Measurements from ENCODE around the gene TGM3. TPM values are rescaled to one million over a fixed set of nuclear protein-coding genes. Genes with fewer than 3 reads are reported as not detected.
A peak's percentile ranks its signal among the peaks of the same experiment; 100 is the strongest.

Gene TGM3, protein sequence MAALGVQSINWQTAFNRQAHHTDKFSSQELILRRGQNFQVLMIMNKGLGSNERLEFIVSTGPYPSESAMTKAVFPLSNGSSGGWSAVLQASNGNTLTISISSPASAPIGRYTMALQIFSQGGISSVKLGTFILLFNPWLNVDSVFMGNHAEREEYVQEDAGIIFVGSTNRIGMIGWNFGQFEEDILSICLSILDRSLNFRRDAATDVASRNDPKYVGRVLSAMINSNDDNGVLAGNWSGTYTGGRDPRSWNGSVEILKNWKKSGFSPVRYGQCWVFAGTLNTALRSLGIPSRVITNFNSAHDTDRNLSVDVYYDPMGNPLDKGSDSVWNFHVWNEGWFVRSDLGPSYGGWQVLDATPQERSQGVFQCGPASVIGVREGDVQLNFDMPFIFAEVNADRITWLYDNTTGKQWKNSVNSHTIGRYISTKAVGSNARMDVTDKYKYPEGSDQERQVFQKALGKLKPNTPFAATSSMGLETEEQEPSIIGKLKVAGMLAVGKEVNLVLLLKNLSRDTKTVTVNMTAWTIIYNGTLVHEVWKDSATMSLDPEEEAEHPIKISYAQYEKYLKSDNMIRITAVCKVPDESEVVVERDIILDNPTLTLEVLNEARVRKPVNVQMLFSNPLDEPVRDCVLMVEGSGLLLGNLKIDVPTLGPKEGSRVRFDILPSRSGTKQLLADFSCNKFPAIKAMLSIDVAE
- not detected in 2 replicates for total RNA-seq (2013; cell fraction: nucleolus; rRNA removed)
- not detected in 2 replicates for total RNA-seq (2014; rRNA removed)
- total RNA-seq (2014; rRNA removed; fragmentation: Illumina TruSeq; extraction: Trizol) = not detected in 2 replicates
- total RNA-seq (2021) = not detected in 2 replicates
- polyA plus RNA-seq (2011; ENCODE audit: low read depth) = not detected
- polyA plus RNA-seq (2011; rRNA removed) = not detected in 2 replicates
- polyA plus RNA-seq (2011; cell fraction: cytosol; rRNA removed) = not detected in 2 replicates
- polyA plus RNA-seq (2011; cell fraction: nucleus; rRNA removed) = not detected in 2 replicates
- polyA plus RNA-seq (2012) = not detected in 2 replicates
- not detected in 2 replicates for polyA plus RNA-seq (2014; fragmentation: Illumina TruSeq; extraction: Trizol)
- polyA plus RNA-seq (2014; fragmentation: Nextera tagmentation; extraction: Ambion mirVana) = not detected
- polyA plus RNA-seq (2014; rRNA removed) = not detected in 2 replicates
- not detected for polyA plus RNA-seq (2016; fragmentation: Nextera tagmentation; extraction: Ambion mirVana)
- polyA minus RNA-seq (2011; rRNA and poly(A)+ RNA removed) = not detected in 2 replicates
- not detected in 2 replicates for polyA minus RNA-seq (2011; cell fraction: cytosol; rRNA and poly(A)+ RNA removed)
- not detected in 2 replicates for polyA minus RNA-seq (2011; cell fraction: nucleus; rRNA and poly(A)+ RNA removed)
- Bru-seq, nascent RNA = not detected
- percentile 2 among the genes with signal in this experiment for BruChase-seq, experiment 1, labeled RNA remaining after a 6-hour chase
- percentile 10 among the genes with signal in this experiment for BruChase-seq, experiment 2, labeled RNA remaining after a 2-hour chase
- long read RNA-seq, experiment 1 = 0 reads
- long read RNA-seq, experiment 2 = 0 reads

DNA sequence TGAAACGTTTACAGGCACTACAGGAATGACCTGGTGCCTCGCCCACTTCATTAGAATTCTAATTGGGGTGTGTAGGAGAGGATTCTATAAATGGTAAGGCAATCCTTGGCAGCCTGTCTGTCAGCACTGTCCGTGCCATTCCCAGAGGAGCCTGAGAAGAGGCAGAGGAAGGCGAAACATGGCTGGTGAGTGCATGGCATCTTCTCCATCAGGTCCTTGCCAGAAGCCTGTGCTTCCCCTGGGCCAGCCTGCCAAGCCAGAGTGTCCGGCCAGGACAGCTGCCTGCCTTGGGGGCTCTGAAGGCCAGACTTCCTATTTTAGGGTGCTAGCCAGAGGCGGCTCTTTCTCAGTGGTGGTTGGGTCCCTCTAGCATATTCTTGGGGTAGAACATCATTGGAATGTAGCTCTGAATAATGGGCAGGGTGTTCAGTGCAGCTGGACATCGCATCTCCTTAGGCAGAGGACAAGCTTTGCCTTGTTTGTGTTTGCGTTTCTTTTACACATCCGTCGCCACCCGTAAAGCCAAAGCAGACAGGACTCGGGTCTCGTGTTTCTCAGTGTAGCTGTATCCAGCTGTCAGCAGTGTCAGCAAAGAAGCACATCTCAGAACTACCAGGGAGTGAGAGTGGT is at the start of gene TGM3:
Gene TGM3, plus strand, starts transcription at position 116 of the 630 bp plus-strand sequence. Its CDS starts 63 bp downstream, at position 179.
- no peak within 1 kb of the TSS for H3K4me3 ChIP-seq
- ChIA-PET RAD21 (ENCODE audit: unreplicated experiment) (no interaction called here), SMC1A (ENCODE audit: uncharacterized antibody, unreplicated experiment) (no interaction called here), CTCF (no interaction called here), POLR2A (no interaction called here)
- intact Hi-C loops (cut with micrococcal nuclease; ENCODE audit: unreplicated experiment) = no loop called here
- no peaks in the 10 kb centered on the region; a peak in 1 of 4 replicates for H3K27me3 ChIP-seq (replicated peaks in 1 of 2; ENCODE audit: control insufficient read depth in 2 of 2, insufficient read depth in 2 of 2, low read length in 1 of 2)
- WGBS (ENCODE audit: insufficient coverage, insufficient replicate concordance, low lambda C conversion rate, missing lambda C conversion rate) = 36% methylated on average over 13 of the region's 13 CpGs
- no peak within 1 kb of the TSS for H3K9ac ChIP-seq (ENCODE audit: control insufficient read depth, insufficient read depth, low read length)
- no peak within 1 kb of the TSS for H3K4me2 ChIP-seq (ENCODE audit: control insufficient read depth, insufficient read depth)
- no peak for FAIRE-seq
- no peaks in the 10 kb centered on the region for H3K9me3 ChIP-seq (replicated peaks; ENCODE audit: control insufficient read depth, insufficient read depth, low read length)
- DNase-seq (ENCODE audit: low read depth, low spot score) = no peak
- no peak within 1 kb of the TSS for H3K27ac ChIP-seq (ENCODE audit: control insufficient read depth, insufficient read depth)
- H4K20me1 ChIP-seq (ENCODE audit: control insufficient read depth, insufficient read depth) = no peaks in the 10 kb centered on the region
- ATAC-seq = no peak
- BruUV-seq (replicated peaks) = no TSS peak
- in situ Hi-C loops (cut with MboI) = no loop called here
- H2AFZ ChIP-seq (ENCODE audit: control insufficient read depth, low read depth, low read length) = no peak within 1 kb of the TSS
- peaks cover 4% of the 10 kb centered on the region for H3K4me1 ChIP-seq (ENCODE audit: control insufficient read depth, insufficient read depth, low read length)
- no peaks in the 10 kb centered on the region for H3K79me2 ChIP-seq (ENCODE audit: control insufficient read depth, insufficient read depth, low read length)
- no peaks in the 10 kb centered on the region for H3K36me3 ChIP-seq (ENCODE audit: control insufficient read depth in 2 of 2, insufficient read depth in 2 of 2, low read length in 1 of 2)
- TF ChIP-seq, protein P1, sequence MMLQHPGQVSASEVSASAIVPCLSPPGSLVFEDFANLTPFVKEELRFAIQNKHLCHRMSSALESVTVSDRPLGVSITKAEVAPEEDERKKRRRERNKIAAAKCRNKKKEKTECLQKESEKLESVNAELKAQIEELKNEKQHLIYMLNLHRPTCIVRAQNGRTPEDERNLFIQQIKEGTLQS (IDR thresholded peaks at IDR 0.05; ENCODE audit: borderline replicate concordance, extremely low read depth, low read depth, low read length) = no peak
- no peak for TF ChIP-seq WRNIP1 (IDR thresholded peaks at IDR 0.05; ENCODE audit: borderline replicate concordance, low read depth, low read length)
- TF ChIP-seq, protein P2, sequence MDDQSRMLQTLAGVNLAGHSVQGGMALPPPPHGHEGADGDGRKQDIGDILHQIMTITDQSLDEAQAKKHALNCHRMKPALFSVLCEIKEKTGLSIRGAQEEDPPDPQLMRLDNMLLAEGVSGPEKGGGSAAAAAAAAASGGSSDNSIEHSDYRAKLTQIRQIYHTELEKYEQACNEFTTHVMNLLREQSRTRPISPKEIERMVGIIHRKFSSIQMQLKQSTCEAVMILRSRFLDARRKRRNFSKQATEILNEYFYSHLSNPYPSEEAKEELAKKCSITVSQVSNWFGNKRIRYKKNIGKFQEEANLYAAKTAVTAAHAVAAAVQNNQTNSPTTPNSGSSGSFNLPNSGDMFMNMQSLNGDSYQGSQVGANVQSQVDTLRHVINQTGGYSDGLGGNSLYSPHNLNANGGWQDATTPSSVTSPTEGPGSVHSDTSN (IDR thresholded peaks at IDR 0.05; ENCODE audit: insufficient replicate concordance, low read depth, low read length) = no peak
- TF ChIP-seq CHD2 (IDR thresholded peaks at IDR 0.05; ENCODE audit: borderline replicate concordance, low read depth, low read length) = no peak
- no peak for TF ChIP-seq SRF (IDR thresholded peaks at IDR 0.05; ENCODE audit: low read depth in 2 of 2, low read length in 2 of 2)
- TF ChIP-seq ZNF274 (IDR thresholded peaks at IDR 0.05; ENCODE audit: insufficient read depth, insufficient read length) = no peak
- TF ChIP-seq, protein P3, sequence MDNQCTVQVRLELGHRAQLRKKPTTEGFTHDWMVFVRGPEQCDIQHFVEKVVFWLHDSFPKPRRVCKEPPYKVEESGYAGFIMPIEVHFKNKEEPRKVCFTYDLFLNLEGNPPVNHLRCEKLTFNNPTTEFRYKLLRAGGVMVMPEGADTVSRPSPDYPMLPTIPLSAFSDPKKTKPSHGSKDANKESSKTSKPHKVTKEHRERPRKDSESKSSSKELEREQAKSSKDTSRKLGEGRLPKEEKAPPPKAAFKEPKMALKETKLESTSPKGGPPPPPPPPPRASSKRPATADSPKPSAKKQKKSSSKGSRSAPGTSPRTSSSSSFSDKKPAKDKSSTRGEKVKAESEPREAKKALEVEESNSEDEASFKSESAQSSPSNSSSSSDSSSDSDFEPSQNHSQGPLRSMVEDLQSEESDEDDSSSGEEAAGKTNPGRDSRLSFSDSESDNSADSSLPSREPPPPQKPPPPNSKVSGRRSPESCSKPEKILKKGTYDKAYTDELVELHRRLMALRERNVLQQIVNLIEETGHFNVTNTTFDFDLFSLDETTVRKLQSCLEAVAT (IDR thresholded peaks at IDR 0.05) = no peak
- TF ChIP-seq, protein P4, sequence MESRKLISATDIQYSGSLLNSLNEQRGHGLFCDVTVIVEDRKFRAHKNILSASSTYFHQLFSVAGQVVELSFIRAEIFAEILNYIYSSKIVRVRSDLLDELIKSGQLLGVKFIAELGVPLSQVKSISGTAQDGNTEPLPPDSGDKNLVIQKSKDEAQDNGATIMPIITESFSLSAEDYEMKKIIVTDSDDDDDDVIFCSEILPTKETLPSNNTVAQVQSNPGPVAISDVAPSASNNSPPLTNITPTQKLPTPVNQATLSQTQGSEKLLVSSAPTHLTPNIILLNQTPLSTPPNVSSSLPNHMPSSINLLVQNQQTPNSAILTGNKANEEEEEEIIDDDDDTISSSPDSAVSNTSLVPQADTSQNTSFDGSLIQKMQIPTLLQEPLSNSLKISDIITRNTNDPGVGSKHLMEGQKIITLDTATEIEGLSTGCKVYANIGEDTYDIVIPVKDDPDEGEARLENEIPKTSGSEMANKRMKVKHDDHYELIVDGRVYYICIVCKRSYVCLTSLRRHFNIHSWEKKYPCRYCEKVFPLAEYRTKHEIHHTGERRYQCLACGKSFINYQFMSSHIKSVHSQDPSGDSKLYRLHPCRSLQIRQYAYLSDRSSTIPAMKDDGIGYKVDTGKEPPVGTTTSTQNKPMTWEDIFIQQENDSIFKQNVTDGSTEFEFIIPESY (IDR thresholded peaks at IDR 0.05) = no peak
- no peak for TF ChIP-seq SIN3A (IDR thresholded peaks at IDR 0.05; ENCODE audit: low read depth, low read length)
- TF ChIP-seq FOXM1 (IDR thresholded peaks at IDR 0.05; ENCODE audit: low read depth, low read length) = no peak

Measured in GM12878 (cell line).